IPS-18c (cell line): ENCODE measurements around the gene ANO3.
A peak's percentile ranks its signal among the peaks of the same experiment; 100 is the strongest.
"Not testable (repeated sequence)": the region's sequence is repeated elsewhere in the genome, so short reads cannot be mapped to it uniquely, and the experiment has no call there.

ENCODE experiments used
- H3K4me3 ChIP-seq: 2 replicates; pipeline ENCODE4 v1.7.0; 2013; ENCODE audit warnings: low read depth, mild to moderate bottlenecking, low read length, moderate library complexity; ENCODE audit not compliant: insufficient read depth
- H3K9me3 ChIP-seq: one replicate; pipeline ENCODE4 v1.6.1; 2013; ENCODE audit warnings: mild to moderate bottlenecking, low read length, moderate library complexity; ENCODE audit not compliant: control insufficient read depth, insufficient read depth

Gene ANO3

DNA sequence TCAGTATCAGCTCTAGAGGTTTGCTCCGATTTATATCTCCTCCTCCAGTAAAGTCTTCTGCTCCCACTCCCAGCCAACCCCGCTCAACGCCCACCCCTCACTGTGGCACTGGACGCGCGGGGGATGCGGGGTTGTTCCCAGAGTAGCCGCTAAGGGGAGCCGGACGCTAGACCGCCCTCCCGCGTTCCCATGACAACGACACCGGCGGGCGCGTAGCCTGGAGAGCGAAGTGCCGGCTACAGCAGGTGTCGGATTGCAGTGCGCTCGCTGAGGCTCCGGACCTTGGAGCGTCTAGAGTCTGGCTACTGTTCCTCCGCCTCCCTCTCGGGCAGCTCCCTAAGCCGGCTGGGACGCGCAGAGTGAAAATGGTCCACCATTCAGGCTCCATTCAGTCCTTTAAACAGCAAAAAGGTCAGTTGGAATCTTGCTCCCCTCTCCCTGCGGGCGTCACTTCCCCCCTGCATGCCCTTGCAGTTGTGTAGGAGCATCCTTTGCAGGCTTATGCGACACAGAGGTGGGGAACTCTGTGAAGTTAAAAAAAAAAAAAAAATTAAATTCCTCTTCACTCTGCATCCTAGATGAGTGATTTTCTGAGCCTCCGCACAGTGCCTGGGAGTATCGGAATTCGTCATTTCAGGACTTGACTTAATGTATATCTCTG, at the start of gene ANO3:
Gene ANO3 (plus strand): TSS at position 220 of the 661 bp plus-strand sequence. CDS start 146 bp downstream, at position 366.
- no peaks in the 10 kb centered on the region for H3K9me3 ChIP-seq
- peak within 1 kb of the TSS; percentile 51 for H3K4me3 ChIP-seq

DNA sequence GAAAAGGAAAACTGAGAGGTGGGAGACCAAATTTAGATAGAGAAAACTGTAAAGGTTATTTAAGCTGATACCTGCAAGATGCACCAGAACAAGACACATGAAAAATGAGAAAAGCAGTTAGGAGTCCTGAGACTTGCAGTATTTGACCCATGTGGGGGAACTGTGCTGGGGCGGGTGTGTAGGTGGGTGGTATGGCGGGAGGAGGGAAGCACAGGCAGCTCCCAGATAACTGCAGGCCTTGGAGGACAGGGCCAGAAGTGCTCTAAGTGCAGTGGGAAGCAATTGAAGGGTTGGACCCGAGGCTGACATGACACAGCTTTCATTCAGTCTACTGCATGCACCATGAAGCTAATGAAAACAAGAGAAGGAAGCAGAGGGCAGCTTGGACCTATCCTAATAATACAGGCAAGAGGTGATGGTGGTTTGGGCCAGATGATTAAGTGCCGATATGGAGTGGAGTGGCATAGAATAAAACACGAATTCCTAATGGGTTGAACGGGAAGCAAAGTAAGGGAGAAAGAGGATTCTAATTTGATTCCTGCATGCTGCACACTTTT, 48.0 kb upstream of the ANO3 start:
- Histone ChIP-seq H3K9me3 (no peaks in the 10 kb centered on the region), H3K4me3 (peak overlapping the region; percentile 55; the same call in 1 of the 2 replicates)

DNA sequence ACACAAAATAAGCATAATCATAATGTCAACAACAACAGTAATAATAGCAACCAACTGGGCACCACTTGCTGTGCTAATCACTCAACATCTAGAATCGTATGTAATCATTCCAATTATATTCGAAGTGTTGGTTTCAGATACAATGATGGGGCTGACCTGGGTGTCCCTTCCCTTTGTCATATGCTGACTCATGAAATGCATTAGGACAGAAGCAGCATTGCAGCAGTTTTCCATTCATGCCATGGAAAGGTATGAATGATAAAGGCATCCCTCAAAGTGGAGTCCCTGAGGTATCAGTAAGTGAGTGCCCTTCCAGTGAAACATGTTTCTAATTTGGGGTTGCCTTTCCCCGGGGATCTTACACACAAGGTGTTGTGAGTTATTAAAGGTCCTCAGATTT, 46.3 kb upstream of the ANO3 start:
- H3K9me3 ChIP-seq, result no peaks in the 10 kb centered on the region
- H3K4me3 ChIP-seq, result no peak overlapping the region

GRCh38 chr11:26286472-26287066, 45.4 kb upstream of the ANO3 start:
- Histone ChIP-seq H3K9me3 (no peaks in the 10 kb centered on the region), H3K4me3 (no peak overlapping the region)

- Histone ChIP-seq H3K4me3 (no peak overlapping the region), H3K9me3 (no peaks in the 10 kb centered on the region)
These were observed 44.8 kb upstream of the ANO3 start for GRCh38 chr11:26287067-26287518.

DNA sequence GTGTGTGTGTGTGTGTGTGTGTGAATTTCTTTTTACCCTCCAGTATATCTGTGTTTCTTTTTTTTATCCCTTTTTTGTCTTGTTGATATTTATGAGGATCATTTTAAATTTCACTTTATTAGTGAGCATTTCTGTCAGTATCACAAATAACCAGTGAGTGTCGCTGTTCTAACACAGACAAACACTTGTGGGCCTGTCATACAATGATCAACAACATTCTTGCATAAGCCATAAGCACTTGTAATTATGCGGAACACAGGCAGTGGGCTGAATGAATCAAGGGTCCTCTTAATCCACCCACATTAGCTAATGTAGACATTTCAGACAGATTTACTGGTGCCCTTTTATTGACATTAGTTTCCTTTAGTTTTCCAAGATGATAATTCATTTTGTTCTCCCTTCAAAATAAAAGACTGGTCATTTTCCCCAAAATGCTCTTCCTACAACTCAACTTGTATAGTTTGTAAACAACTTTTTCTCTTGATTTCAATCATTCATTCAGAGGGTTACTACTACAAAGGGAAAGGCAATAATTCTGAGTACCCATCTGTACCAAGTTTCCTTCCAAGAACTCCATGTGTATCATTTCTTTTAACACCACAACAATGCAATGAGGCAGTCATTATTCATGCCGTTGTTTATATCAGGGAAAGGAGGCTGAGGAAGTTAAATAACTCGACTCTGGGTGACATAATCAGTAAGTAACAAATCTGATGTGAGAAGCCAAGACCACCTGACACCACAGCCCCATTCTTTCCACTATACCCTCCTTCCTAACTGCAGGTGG, 34.5 kb upstream of the ANO3 start:
- no peak overlapping the region for H3K4me3 ChIP-seq
- no peaks in the 10 kb centered on the region for H3K9me3 ChIP-seq

- not testable (repeated sequence) for H3K4me3 ChIP-seq, H3K9me3 ChIP-seq
These were observed 15.6 kb upstream of the ANO3 start for GRCh38 chr11:26316372-26316771.

DNA sequence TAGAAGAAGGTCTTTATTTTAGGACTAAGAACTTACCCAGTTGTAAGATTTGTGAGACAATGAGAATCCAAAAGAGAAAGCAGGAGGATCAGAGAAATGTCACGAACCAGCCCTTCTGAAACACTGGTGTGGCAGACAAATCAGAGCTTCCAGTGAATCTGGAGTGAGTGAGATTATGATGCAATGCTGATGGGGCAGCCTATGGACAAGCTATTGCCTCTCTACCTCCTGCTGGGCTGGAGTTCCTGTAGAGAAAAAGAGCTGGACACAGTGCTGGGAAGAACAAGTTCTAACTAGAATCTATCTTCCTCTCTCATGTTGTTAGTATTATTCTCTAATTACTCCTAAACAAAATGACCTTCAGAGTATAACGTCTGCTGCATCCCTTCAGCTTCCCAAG, 12.0 kb upstream of the ANO3 start:
- Histone ChIP-seq H3K4me3 (no peak overlapping the region), H3K9me3 (no peaks in the 10 kb centered on the region)

DNA sequence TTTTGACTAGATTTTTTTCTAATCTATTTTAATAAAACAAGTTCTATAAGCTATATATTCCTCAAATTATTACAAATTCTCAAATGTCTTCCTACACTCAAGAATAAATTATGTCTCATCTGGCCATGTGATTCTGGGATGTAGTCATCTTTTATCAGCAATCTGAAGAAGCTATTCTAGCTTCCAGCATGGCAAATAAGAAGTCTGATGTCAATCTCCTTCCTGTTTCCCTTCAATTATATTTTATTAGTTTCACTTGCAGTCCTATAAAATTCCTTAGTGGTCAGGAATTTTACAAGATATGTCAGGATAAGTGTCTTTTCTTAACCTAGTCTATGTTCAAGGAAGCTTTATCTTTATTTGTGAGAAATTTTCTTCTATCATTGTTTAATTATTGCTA, 10.4 kb upstream of the ANO3 start:
- Histone ChIP-seq H3K4me3 (no peak overlapping the region), H3K9me3 (no peaks in the 10 kb centered on the region)

GRCh38 chr11:26322335-26323067, 9.4 kb upstream of the ANO3 start:
- Histone ChIP-seq H3K9me3 (no peaks in the 10 kb centered on the region), H3K4me3 (no peak overlapping the region)

DNA sequence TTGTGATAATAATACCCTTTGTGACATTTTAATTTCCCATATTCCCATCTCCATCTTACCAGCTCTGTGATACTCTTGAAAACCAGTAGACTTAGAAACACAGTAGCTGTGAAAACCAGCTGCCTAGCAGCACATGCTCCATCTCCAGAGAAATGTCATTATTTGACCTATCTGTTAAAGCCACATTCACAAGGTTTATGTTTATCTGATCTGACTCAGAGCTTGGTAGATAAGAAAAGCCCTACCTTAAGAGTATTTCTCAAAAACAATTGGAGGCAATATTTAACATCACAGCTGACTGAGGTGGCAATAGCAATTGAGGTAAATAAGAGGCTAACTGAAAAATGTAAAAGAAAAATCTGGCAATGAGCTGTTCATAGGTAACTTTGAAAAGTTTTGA, 8.1 kb upstream of the ANO3 start:
- H3K4me3 ChIP-seq, result no peak overlapping the region

DNA sequence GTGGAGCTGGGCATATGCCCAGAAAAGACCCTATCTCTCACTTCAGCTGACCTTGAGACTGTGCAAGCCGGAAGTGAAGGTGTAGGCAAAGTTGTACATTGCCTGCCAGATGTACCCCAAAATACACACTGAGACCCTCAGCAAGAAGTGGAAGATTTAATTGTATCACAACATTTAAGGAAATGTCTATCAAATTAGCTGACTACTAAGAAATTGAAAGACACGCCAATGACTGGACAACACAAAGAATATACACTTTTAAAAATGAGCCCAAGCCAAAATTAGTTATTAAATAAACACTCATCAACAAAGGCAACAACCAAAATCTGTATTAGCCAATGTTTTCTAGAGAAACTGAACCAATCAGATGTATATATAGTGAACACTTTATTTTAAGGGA, 7.7 kb upstream of the ANO3 start:
- Histone ChIP-seq H3K4me3 (no peak overlapping the region), H3K9me3 (no peaks in the 10 kb centered on the region)

More for the DNA sequence above, 8.1 kb upstream of the ANO3 start:
- H3K9me3 ChIP-seq, result no peaks in the 10 kb centered on the region

- Histone ChIP-seq H3K9me3 (no peaks in the 10 kb centered on the region), H3K4me3 (no peak overlapping the region)
These were observed 5.0 kb upstream of the ANO3 start for GRCh38 chr11:26326793-26327400.

- H3K4me3 ChIP-seq, result no peak overlapping the region
- H3K9me3 ChIP-seq, result no peaks in the 10 kb centered on the region
These were observed 2.7 kb upstream of the ANO3 start for GRCh38 chr11:26329206-26329605.

GRCh38 chr11:26330262-26330661, 1.7 kb upstream of the ANO3 start:
- no peak overlapping the region for H3K4me3 ChIP-seq
- no peaks in the 10 kb centered on the region for H3K9me3 ChIP-seq

DNA sequence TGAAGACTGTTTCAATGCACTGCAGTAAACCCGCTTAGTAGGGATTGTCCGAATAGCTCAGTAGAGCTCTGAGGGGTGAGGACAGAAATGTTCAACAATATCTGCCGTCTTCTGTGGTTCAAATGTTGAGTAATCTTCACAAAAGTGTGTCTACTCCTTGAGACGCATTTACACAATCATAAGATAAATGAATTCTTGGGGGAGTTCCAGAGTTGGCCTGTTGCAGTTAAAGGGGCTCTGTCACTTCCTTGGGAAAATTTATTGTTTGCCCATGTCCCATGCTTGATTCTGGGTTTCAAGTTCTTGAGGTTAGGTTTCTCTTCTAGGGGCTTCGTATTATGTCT, 614 bp downstream of the ANO3 start:
- Histone ChIP-seq H3K9me3 (no peaks in the 10 kb centered on the region), H3K4me3 (peak overlapping the region; percentile 51; the same call in 1 of the 2 replicates)

DNA sequence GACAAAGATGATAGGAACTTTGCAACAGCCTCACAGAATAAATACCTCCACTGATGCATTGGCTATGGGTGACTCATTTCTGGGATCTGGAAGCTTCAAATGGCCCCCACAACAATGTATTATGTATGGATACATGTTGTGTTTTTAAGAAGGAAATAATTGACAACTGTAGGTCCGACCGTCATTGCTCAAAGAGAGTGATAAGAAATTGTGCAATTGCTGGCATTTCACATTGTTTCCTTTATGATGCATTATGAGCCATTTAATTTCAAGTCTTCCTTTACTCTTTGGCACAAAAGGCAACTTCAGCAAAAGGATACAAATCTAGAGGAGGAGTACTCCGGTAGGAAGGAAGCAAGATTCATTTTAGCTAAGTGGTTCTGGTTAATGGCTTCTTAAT, 2.0 kb downstream of the ANO3 start:
- H3K9me3 ChIP-seq, result no peaks in the 10 kb centered on the region
- no peak overlapping the region for H3K4me3 ChIP-seq
